ENCODE data around the gene ARL17B. TPM values are rescaled to one million over a fixed set of nuclear protein-coding genes. Genes with fewer than 3 reads are reported as not detected.
"Not testable (repeated sequence)": the region's sequence is repeated elsewhere in the genome, so short reads cannot be mapped to it uniquely, and the experiment has no call there.

The ARL17B gene
- polyA plus RNA-seq (ENCODE audit: insufficient read length in 12 of 12), result 10 to 100 TPM in 6 of 12 donors, 1 to 10 TPM in 4, not detected in 2; 5.0 to 18.6 (median 12.4) TPM
- long read RNA-seq, donor 1, transcript ARL17B-202 (4 exons, 743 nt), result major isoform, 6 of 11 reads
- long read RNA-seq, donor 1, partial matches to known transcripts, result 5 of 11 reads
- long read RNA-seq, donor 1, other reads (novel, unspliced or antisense), result 0 of 11 reads
- long read RNA-seq, donor 2, result 0 reads
- long read RNA-seq, donor 3, partial matches to known transcripts, result 5 of 9 reads
- long read RNA-seq, donor 3, other reads (novel, unspliced or antisense), result 0 of 9 reads
- long read RNA-seq, donor 4, result 0 reads
- long read RNA-seq, donor 5, transcript ARL17B-202 (4 exons, 743 nt), result major isoform, 8 of 21 reads
- long read RNA-seq, donor 5, partial matches to known transcripts, result 0 of 21 reads
- long read RNA-seq, donor 5, other reads (novel, unspliced or antisense), result 11 of 21 reads
- long read RNA-seq, donor 6, partial matches to known transcripts, result 0 of 2 reads
- long read RNA-seq, donor 6, other reads (novel, unspliced or antisense), result 0 of 2 reads
- long read RNA-seq, donor 7, partial matches to known transcripts, result 0 of 2 reads
- long read RNA-seq, donor 7, other reads (novel, unspliced or antisense), result 0 of 2 reads
- long read RNA-seq, donor 8, partial matches to known transcripts, result 0 of 3 reads
- long read RNA-seq, donor 8, other reads (novel, unspliced or antisense), result 0 of 3 reads
- long read RNA-seq, donor 9, partial matches to known transcripts, result 0 of 1 reads
- long read RNA-seq, donor 9, other reads (novel, unspliced or antisense), result 0 of 1 reads
- long read RNA-seq, donor 10, partial matches to known transcripts, result 0 of 4 reads
- long read RNA-seq, donor 10, other reads (novel, unspliced or antisense), result 0 of 4 reads
- long read RNA-seq, donor 11, partial matches to known transcripts, result 0 of 5 reads
- long read RNA-seq, donor 11, other reads (novel, unspliced or antisense), result 0 of 5 reads

GRCh38 chr17:46361755-46362154, at the start of gene ARL17B:
TSS of gene ARL17B (minus strand) at chr17:46361766. CDS start at chr17:46358397, 3,369 bp downstream.
- DNase-seq, result not testable (repeated sequence)

- DNase-seq, result not testable (repeated sequence)
Measured at GRCh38 chr17:46409864-46410263, 48.3 kb upstream of the ARL17B start.

GRCh38 chr17:46407155-46407554, 45.6 kb upstream of the ARL17B start:
- DNase-seq, result not testable (repeated sequence)

GRCh38 chr17:46401033-46401787, 39.6 kb upstream of the ARL17B start:
- not testable (repeated sequence) for DNase-seq

- not testable (repeated sequence) for DNase-seq
Measured at GRCh38 chr17:46400543-46400942, 39.0 kb upstream of the ARL17B start.

GRCh38 chr17:46399993-46400392, 38.4 kb upstream of the ARL17B start:
- DNase-seq, result not testable (repeated sequence)

GRCh38 chr17:46396292-46396691, 34.7 kb upstream of the ARL17B start:
- DNase-seq, result not testable (repeated sequence)

- not testable (repeated sequence) for DNase-seq
Measured at GRCh38 chr17:46393702-46394101, 32.1 kb upstream of the ARL17B start.

- not testable (repeated sequence) for DNase-seq
Measured at GRCh38 chr17:46385491-46385890, 23.9 kb upstream of the ARL17B start.

- DNase-seq, result not testable (repeated sequence)
Measured at GRCh38 chr17:46383118-46383517, 21.6 kb upstream of the ARL17B start.

GRCh38 chr17:46373418-46373817, 11.9 kb upstream of the ARL17B start:
- DNase-seq, result not testable (repeated sequence)

GRCh38 chr17:46372236-46373229, 11.0 kb upstream of the ARL17B start:
- not testable (repeated sequence) for DNase-seq

- DNase-seq, result not testable (repeated sequence)
Measured at GRCh38 chr17:46367520-46367919, 6.0 kb upstream of the ARL17B start.

GRCh38 chr17:46361145-46361735, 326 bp downstream of the ARL17B start:
- not testable (repeated sequence) for DNase-seq

GRCh38 chr17:46353856-46354255, 7.7 kb downstream of the ARL17B start:
- DNase-seq, result not testable (repeated sequence)

GRCh38 chr17:46349060-46349459, 12.5 kb downstream of the ARL17B start:
- DNase-seq, result not testable (repeated sequence)

GRCh38 chr17:46348345-46348744, 13.2 kb downstream of the ARL17B start:
- DNase-seq, result not testable (repeated sequence)

GRCh38 chr17:46342131-46342530, 19.4 kb downstream of the ARL17B start:
- not testable (repeated sequence) for DNase-seq

- DNase-seq, result not testable (repeated sequence)
Measured at GRCh38 chr17:46341220-46341619, 20.3 kb downstream of the ARL17B start.

GRCh38 chr17:46294831-46295230, 66.7 kb downstream of the ARL17B start, which contains the start of gene LRRC37A:
TSS of gene LRRC37A (plus strand) at chr17:46295131. CDS start at chr17:46295134, 3 bp downstream.
- DNase-seq, result not testable (repeated sequence)
